Left forelimb (tissue), 1 donor: ENCODE measurements around the gene GDPD3.

Experiments used
- DNase-seq: peaks from one replicate; pipeline ENCODE4 v3.0.0-alpha.2; 2018; ENCODE audit warnings: low spot score

GDPD3 gene

DNA sequence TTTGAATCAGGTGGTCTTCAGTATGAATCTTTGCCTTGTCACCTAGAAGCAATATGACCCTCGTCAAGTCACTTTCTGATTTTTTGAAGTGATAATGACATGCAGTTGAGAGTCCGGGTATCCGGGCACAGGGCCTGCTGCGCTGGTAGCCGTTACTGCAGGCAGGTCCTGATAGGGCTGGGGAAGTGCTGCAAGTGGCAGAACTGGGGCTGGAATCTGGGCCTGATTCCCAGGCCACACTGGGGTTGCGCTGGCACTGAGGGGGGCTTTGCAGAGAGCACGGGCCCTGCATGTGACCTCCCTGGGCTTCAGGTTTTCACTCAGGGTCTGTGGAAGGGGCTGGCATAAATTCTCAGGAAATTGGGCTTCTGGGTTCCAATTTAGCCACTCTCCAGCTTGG is 34.6 kb downstream of the GDPD3 start:
- no peak for DNase-seq

DNA sequence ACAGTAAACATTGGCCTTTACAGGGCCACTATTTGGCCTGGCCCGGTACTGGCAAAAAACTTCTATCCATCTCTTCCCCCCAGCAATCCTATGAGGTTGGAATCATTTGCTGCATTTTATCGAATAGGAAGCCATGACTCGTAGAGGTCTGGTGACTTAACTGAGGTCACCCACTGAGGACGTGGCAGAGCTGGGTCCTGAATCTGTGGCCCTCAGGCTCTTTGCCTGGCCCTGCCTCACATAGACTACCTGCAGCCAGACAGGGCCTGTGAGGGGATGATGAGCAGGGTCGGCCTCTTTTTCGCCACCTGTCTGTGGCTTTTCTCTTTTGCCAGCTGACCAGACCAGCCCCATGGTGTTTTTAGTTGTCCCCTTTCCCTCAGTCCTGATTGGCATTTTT is 35.7 kb downstream of the GDPD3 start:
- no peak for DNase-seq

DNA sequence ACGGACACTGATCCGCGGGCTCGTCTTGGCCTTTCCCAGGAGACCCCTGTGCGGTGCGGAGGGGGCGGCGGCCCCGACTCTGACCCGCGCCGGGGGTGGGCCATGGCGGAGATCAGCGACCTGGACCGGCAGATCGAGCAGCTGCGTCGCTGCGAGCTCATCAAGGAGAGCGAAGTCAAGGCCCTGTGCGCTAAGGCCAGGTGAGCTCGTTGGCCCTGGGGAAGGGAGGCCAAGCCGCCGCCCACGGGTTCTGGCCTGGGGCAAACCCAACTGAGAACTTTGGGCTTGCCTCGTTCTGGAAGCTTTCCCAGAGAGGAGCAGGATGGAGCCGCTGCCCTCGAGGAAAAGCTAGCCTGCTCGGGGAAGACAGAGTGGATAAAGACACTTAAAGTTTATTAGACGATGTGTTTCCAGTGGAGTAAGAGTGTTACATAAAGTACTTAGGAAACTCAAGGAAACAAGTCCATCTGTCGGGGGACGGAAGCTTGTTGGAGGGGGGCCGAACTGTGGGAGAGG is 37.0 kb downstream of the GDPD3 start:
- no peak for DNase-seq

DNA sequence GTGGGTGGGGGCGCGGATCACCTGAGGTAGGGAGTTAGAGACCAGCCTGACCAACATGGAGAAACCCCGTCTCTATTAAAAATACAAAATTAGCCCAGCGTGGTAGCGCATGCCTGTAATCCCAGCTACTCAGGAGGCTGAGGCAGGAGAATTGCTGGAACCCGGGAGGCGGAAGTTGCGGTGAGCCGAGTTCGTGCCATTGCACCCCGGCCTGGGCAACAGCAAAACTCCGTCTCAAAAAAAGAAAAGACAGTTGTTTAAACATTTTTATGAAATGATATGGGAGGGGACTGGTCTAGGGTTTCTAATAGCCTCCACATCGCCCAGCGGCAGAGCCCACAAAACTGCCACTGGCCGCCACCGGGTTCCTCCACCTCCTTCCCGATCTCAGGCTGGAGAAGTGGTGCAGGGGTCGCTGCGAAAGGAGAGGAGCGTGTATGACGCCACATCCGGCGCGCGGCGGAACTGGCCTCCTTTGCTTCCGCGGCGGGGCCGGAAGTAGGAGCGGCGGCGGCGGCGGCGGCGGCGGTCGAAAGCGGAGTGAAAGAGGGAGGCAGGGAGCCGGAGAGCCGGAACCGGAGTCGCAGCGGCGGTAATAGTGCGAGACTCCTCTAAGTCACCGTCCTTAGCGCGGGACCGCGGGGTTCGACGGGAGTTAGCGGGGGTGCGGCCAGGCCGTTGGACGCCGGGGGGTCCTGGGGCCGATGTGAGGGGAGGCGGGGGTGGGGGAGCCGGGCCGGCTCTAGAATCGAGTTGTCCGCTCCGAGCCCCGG is 37.6 kb downstream of the GDPD3 start, which contains the start of gene PPP4C:
Gene PPP4C, plus strand, starts transcription at position 492 of the 773 bp plus-strand sequence. CDS start 384 bp downstream, outside the sequence.
- DNase-seq = peak; percentile 90

DNA sequence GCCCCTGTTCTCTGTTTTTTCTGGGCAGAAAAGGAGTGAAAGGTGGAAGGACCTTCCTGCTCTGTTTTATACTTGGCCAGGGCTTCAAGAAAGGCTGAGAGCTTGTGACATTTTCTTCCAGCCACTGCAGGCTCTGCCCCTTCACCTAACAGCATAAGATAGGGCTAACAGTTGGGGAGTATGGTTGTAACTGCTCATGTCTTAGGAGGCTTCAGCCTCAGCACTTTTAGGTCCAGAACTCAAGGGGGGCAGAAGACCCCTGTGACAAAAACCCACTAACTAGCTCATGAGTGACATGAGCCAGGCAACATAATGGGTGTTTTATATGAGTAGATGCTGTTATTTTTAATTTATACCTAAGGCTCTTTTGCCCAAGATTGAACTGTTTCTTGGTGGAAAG is 42.8 kb downstream of the GDPD3 start:
- no peak for DNase-seq

DNA sequence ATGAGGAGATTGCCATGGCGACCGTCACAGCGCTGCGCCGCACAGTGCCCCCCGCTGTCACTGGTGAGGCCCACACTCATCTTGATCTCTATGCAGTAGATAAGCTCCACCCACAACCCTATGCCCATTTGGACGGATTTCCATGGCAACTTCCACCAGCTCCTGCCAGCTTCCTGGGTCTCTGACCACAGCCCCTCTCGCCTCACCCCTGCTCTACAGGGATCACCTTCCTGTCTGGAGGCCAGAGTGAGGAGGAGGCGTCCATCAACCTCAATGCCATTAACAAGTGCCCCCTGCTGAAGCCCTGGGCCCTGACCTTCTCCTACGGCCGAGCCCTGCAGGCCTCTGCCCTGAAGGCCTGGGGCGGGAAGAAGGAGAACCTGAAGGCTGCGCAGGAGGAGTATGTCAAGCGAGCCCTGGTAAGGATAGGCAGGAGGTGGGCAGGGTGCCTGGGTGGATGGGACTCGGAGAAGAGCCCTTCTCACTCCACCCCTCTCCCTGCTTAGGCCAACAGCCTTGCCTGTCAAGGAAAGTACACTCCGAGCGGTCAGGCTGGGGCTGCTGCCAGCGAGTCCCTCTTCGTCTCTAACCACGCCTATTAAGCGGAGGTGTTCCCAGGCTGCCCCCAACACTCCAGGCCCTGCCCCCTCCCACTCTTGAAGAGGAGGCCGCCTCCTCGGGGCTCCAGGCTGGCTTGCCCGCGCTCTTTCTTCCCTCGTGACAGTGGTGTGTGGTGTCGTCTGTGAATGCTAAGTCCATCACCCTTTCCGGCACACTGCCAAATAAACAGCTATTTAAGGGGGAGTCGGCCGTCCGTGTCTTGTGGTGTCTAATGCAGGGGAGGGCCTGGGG is 43.5 kb downstream of the GDPD3 start:
- DNase-seq = no peak

DNA sequence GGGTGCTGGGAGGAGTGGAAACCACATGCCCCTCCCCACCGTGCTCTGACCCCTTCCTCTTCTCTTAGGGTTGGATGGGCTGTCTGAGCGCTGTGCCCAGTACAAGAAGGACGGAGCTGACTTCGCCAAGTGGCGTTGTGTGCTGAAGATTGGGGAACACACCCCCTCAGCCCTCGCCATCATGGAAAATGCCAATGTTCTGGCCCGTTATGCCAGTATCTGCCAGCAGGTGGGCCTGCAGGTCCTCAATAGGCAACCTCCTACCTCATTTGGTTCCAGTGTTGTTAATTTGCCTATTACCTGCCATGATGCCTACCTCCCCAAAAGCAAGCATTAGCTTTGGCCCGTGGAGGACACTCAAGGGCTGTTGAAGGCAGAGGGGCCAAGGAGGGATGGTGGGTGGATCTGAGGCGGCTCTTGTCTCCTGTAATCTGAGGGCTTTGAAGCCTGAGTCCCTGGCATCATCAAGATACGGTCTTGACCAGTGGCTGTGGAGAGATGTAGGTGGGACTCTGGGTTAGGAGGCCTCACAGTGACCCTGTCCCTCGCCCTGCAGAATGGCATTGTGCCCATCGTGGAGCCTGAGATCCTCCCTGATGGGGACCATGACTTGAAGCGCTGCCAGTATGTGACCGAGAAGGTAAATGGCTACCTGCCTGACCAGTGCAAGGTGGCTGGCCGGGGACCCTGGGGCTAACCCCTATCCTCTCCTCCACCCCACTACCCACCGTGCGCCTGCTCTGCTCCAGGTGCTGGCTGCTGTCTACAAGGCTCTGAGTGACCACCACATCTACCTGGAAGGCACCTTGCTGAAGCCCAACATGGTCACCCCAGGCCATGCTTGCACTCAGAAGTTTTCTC is 44.4 kb downstream of the GDPD3 start:
- DNase-seq = no peak

DNA sequence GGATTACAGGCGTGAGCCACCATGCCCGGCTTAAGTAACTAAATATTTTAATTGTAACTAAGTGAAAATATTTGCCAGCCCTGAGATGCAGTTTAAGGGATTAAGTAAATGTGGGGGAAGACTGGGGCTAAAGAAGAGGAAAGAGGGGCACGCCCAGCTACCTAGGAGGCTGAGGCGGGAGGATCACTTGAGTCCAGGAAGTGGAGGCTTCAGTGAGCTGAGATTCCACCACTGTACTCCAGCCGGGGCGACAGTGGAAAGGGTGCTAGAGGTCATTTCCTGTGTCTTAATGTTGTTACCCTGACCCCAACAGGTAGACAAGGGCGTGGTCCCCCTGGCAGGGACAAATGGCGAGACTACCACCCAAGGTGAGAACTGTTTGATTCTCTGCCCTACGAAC is 45.0 kb downstream of the GDPD3 start:
- no peak for DNase-seq

DNA sequence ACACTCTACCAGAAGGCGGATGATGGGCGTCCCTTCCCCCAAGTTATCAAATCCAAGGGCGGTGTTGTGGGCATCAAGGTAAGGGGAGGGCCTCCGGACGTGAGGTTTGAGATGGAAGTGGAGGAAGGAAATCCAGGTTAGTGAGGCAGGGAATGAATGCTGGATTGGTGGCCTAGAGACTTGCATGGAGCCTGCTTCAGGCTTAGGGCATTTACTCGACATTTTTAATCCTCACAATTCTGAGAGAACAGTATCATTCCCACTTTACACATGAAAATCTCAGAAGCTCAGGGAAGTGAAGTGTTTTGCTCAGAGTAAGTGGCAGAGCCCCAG is 45.8 kb downstream of the GDPD3 start:
- no peak for DNase-seq

DNA sequence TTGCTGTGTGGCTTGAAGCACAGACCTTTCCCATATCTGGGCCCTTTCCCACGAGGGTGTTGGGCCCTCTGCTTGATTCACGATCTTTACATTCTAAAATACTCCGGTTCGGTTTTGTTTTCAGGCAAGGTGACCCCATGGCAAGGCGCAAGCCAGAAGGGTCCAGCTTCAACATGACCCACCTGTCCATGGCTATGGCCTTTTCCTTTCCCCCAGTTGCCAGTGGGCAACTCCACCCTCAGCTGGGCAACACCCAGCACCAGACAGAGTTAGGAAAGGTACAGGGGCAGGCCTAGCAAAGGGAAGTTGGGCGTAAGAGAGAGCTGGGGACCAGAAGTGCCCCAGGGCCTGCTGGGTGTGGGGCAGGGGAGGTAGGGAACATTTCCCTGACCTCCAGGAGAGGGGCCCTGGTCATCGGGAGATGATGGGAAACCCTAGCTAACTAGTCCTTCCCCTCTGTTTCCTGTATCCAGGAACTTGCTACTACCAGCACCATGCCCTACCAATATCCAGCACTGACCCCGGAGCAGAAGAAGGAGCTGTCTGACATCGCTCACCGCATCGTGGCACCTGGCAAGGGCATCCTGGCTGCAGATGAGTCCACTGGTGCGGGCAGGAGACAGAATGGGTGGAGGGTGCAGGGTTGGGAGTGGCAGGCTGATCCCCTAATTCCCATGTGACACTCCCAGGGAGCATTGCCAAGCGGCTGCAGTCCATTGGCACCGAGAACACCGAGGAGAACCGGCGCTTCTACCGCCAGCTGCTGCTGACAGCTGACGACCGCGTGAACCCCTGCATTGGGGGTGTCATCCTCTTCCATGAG is 46.4 kb downstream of the GDPD3 start:
- DNase-seq = no peak

DNA sequence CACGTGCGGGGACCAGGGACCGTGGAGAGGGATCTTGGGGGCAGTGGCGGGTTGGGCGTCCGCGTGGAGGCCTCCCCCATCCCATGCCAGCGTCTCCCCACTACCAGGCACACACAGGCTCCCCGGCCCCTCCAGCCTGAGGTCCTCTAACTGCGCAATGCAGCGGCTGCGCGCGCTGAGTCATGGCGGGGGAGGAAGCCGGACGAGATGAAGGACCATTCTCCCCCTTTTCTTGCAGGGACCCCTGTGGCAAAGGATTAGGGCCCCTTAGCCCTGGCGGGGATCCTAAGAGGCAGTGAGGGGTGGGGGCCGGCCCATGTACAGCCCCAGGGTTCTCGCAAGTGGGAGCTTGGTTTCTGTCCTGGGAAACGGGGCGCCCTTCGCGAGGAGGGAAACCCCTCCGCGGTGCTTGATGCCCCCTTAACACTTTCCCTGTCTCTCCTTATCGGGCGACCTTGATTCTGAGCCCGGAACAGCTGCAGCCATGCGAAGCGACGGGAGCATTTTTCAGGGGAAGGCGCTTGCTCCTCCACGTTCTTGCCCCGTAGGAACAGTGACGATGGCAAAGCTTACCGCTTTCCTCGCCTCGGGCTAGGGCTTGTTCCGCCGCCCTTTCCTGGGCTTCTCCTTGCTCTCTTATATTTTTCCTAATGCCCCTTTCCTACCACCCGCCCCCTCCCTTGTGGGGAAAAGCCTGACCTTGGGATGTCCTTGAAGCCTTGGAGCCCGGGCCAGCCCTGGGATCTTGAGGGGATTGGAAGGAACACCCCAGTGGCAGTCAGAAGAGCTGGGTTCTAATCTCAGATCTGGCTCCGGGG is 47.2 kb downstream of the GDPD3 start:
- DNase-seq = no peak

DNA sequence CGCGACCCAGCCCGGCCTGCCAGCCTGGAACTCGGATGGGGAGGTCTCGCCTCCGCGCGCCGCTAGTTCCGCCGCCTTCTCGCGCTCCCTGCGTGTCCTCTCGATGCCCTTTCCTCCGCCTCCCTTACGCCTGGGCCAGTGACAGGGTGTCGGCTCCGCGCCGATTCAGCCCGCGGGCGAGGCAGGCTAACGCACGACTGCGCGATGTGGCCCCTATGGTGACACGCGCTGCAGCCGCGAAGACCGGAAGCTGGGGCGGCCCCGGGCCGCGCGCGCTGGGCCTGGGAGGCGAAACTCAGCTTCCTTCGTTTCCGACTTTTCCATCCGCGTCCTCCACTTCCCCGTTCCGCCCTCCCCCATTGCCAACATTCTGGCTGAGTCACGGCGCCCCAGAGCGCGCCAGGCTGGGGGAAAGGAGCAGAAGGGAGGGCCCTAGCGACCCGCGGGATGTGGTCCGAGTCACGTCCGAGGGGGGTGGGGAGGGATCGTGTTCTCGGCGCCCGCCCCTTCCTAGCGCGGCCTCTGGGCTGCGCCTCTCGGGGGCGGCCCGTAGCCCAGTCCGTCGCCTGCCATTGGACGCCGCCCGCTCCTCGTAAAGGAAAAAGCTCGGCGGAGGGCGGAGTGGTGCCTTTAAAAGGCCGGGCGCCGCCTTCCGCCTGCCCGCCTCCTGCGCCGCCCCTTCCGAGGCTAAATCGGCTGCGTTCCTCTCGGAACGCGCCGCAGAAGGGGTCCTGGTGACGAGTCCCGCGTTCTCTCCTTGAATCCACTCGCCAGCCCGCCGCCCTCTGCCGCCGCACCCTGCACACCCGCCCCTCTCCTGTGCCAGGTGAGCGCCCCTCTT is 48.0 kb downstream of the GDPD3 start, which contains the start of gene ALDOA:
Gene ALDOA, plus strand, starts transcription at position 659 of the 841 bp plus-strand sequence. CDS start 1,138 bp downstream, outside the sequence.
- peak; percentile 99 for DNase-seq

DNA sequence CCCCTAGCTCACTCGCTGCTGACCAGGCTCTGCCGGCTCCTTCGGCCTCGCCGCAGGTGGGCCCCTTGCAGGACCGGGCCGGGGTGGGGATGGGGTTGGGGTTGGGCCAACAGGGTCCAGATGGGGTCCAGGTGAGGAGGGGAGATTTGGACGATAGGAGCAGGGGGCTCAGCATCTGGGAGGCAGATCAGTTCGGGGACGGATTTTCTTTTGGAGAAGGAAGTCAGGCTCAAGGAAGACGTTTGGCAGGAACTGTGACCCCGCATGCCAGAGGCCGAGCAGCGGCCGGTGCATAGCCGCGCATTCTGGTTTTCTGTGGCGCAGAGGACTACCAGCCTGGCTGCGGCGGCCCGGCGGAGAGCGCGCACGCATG is 48.6 kb downstream of the GDPD3 start:
- DNase-seq = peak; percentile 76

DNA sequence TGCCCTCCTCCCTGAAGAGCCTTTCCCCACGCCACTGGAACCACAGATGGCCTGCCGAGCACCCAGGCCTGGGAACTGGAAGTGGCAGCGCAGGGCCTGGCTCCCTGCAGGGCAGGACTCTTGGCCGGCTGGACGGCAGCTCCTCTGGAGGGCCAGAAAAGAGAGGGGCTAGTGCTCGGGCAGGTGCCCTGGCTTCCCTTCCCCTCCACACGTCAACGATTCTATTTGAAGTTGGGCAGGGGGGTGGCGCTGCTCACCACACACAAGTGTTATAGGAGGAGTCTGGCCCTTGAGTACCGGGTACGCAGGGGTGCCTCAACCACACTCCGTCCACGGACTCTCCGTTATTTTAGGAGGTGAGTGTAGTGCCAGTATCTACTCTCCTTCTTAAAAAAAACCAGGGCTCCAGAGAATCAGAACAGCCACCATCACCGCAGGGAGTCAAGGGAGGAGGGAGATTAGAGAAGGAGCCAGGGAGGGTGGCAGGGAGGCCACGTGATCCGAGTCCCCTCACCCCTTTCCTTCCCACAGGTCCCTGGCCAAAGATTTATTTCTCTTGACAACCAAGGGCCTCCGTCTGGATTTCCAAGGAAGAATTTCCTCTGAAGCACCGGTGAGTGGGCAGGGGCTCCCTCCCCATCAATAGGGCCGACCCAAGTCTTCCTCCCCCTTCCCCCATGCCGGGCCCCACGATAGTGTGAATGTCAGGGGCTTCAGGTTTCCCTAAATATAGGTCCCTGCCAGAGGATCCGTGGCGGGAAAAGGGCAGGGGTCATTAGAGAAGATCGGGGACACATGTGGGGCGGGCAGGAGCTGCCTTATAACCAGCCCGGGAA is 49.2 kb downstream of the GDPD3 start:
- no peak for DNase-seq

DNA sequence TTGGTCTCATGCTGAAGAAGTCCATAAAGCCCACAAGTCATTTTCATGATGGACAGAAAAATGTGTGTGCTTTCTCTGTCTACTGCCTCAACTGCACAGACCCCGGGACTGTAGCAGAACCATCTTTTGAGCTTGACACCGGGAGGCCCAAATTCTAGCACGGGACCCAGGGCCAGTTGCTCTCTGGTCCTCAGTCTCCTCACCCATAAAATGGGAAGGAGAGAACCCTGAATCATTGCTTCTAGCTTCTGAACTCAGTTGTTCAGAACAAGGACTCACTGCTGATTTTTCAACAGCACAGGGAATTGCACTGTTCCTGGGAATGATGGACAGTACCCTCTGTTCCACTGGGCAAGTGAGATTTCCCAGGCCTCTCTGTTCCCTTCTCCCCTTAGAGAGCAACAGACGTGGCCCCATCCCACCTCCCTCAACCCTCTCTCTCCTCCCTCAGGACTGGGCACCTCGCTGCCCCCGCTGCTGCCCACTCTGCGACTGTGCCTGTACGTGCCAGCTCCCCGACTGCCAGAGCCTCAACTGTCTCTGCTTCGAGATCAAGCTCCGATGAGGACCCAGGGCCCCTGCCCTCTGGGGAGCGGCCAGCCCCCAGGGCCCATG is 50.0 kb downstream of the GDPD3 start:
- DNase-seq = no peak

DNA sequence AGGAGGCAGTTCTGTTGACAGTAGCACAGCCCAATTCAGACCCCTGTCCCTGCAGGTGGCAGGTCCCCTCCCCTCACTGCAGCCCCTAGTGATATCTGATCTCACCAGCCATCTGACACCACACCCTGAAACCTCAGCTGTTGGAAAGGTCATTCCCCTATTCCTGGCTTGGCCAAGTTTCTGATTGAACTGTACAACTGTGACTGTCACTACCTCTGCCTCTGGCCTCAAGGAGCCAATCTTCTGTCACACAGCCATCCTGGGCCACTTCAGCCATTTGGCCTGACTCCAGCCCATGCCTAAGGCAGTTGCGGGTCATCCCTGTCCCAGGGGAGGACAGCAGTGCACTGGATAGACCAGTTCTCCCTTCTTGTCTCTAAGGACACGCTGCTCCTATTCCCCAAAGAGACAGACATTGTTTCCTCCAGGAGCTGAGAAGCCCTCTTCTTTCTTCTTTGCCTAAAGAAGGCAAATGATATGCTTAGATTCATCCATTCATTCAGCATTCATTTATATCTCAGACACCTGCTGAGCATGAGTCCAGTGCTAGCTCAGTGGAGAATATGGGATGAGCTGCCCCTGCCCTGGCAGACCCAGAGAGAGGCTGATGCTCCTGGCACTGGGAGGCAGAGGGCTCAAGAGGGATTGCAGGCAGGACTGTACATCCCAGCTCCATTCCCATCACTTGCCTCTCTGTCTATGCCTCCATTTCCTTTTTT is 52.3 kb downstream of the GDPD3 start:
- DNase-seq = no peak

DNA sequence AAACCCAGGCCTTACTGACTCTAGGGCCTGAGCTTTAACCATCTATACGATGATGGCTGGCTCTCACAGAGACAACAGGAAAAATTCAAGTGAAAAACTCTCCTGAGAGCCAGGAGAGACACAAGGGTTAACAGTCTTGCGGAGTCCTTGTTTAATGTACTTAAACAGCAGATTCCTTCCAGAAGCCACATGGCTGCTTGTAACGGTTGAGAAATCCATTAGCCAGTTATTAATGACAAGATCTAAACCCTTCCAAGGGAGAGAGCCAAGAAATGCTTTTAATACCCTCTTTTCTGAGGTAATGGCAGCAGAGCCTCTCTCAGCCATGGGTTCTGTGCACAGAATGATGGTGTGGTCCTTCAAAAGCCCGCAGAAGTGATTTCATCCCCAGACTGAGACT is 53.0 kb downstream of the GDPD3 start:
- no peak for DNase-seq
